Caco-2 (cell line): Measurements from ENCODE around the gene MKRN3. TPM values are rescaled to one million over a fixed set of nuclear protein-coding genes. Genes with fewer than 3 reads are reported as not detected.

Source experiments
- BruUV-seq: library from RNA; stranded (reverse); fragments of 400-500 nt; replicated peaks from 2 replicates; lab custom pipeline; 2021; lab: Mats Ljungman, UMichigan
- CTCF ChIA-PET: fragments of 300-600 bp; sonication (Branson Sonifier 250); formaldehyde crosslinking; loops from one replicate; lab custom pipeline; 2022; ENCODE audit warnings: antibody characterized with exemption; lab: Charles Lee
- POLR2A ChIA-PET: fragments of 300-600 bp; sonication (Branson Sonifier 250); formaldehyde crosslinking; loops from one replicate; lab custom pipeline; 2022; ENCODE audit warnings: antibody characterized with exemption; lab: Charles Lee
- DNase-seq, 2 experiments: peaks; one replicate each; pipeline versions ENCODE4 v3.0.0 to v3.0.0-alpha.2; 2020 to 2022
- H3K27me3 ChIP-seq: replicated peaks from 2 replicates; pipeline ENCODE4 v1.6.0; 2011; ENCODE audit warnings: low read length; ENCODE audit not compliant: control insufficient read depth, insufficient read depth
- H3K36me3 ChIP-seq: 2 replicates; pipeline ENCODE4 v1.5.1; 2011; ENCODE audit warnings: low read length; ENCODE audit not compliant: control insufficient read depth, insufficient read depth
- H3K4me1 ChIP-seq: fragments of 250-450 bp; sonication (Bioruptor Pico); 2 replicates; pipeline ENCODE4 v1.5.1; 2020; ENCODE audit warnings: mild to moderate bottlenecking
- H3K4me3 ChIP-seq: 2 replicates; pipeline ENCODE4 v1.5.1; 2011; ENCODE audit warnings: low read depth, mild to moderate bottlenecking, control low read depth, low read length
- H3K9me3 ChIP-seq: fragments of 250-450 bp; sonication (Bioruptor Pico); 2 replicates; pipeline ENCODE4 v1.5.1; 2020; ENCODE audit warnings: mild to moderate bottlenecking, moderate library complexity
- H3K27ac Mint-ChIP-seq: one replicate; pipeline ENCODE4 v1.8.0; 2022; ENCODE audit warnings: mixed read lengths; ENCODE audit not compliant: unreplicated experiment
- H3K27me3 Mint-ChIP-seq: one replicate; pipeline ENCODE4 v1.8.0; 2022; ENCODE audit warnings: mixed read lengths; ENCODE audit not compliant: insufficient read depth, unreplicated experiment
- H3K36me3 Mint-ChIP-seq: one replicate; pipeline ENCODE4 v1.8.0; 2022; ENCODE audit warnings: mild to moderate bottlenecking, mixed read lengths; ENCODE audit not compliant: insufficient read depth, unreplicated experiment
- H3K4me1 Mint-ChIP-seq: one replicate; pipeline ENCODE4 v1.8.0; 2022; ENCODE audit warnings: low read depth, mixed read lengths; ENCODE audit not compliant: unreplicated experiment
- H3K4me3 Mint-ChIP-seq: one replicate; pipeline ENCODE4 v1.8.0; 2022; ENCODE audit warnings: mild to moderate bottlenecking, moderate library complexity, mixed read lengths; ENCODE audit not compliant: unreplicated experiment
- H3K9me3 Mint-ChIP-seq: one replicate; pipeline ENCODE4 v1.8.0; 2022; ENCODE audit warnings: mixed read lengths; ENCODE audit not compliant: unreplicated experiment
- CTCF ChIP-seq, 2 experiments: fragments of 200-600 bp in 1 of 2; IDR thresholded peaks; 1 replicate in 1 of 2; 2 replicates in 1 of 2; pipeline versions ENCODE4 v1.5.1 to v1.8.0; 2011 to 2022; ENCODE audit warnings: antibody characterized with exemption in 1 of 2, control low read depth in 1 of 2, inconsistent platforms in 1 of 2, low read depth in 1 of 2, low read length in 1 of 2, mild to moderate bottlenecking in 1 of 2, moderate library complexity in 1 of 2; ENCODE audit not compliant: insufficient read depth in 1 of 2, severe bottlenecking in 1 of 2, unreplicated experiment in 1 of 2
- intact Hi-C: fragments of 100-400 bp; cut with micrococcal nuclease; formaldehyde crosslinking; loops from one replicate; pipeline ENCODE4 v1.10.0; 2022; ENCODE audit not compliant: unreplicated experiment
- total RNA-seq: library from RNA; stranded (reverse); gene quantifications from 2 replicates; pipeline ENCODE4 v1.2.3, GENCODE V29; 2022

MKRN3 gene
- total RNA-seq, 1 experiment from 2014 or later, result 15.2 TPM

- intact Hi-C loops, result no loop called here
- Histone ChIP-seq H3K4me1 (peaks cover 25% of the 10 kb centered on the region), H3K9me3 (no peaks in the 10 kb centered on the region), H3K27me3 (no peaks in the 10 kb centered on the region), H3K36me3 (no peaks in the 10 kb centered on the region), H3K4me3 (no peak overlapping the region)
- DNase-seq, result no peak
- no peak overlapping the region for H3K4me3 Mint-ChIP-seq
- CTCF ChIA-PET, result no interaction called here
- no peak for TF ChIP-seq CTCF (IDR thresholded peaks at IDR 0.05; ENCODE audit: insufficient read depth in 1 of 2, low read depth in 1 of 2, low read length in 1 of 2, severe bottlenecking in 1 of 2, unreplicated experiment in 1 of 2)
- H3K4me1 Mint-ChIP-seq, result peaks cover 14% of the 10 kb centered on the region
- POLR2A ChIA-PET, result no interaction called here
- no TSS peak for BruUV-seq
- H3K36me3 Mint-ChIP-seq, result peaks cover 23% of the 10 kb centered on the region
- no peaks in the 10 kb centered on the region for H3K27me3 Mint-ChIP-seq
- H3K9me3 Mint-ChIP-seq, result no peaks in the 10 kb centered on the region
- H3K27ac Mint-ChIP-seq, result no peak overlapping the region
Observed at GRCh38 chr15:23572844-23573243, 7.4 kb downstream of the MKRN3 start.

- intact Hi-C loops, result no loop called here
- ChIA-PET CTCF (interaction anchor here (1.2 kb wide), 1 partner anchor 77 kb away, joined by 13 read pairs; no protein-coding TSS in a partner anchor), POLR2A (interaction anchor here (0.6 kb wide), 1 partner anchor 10 kb away, joined by 3 read pairs; no protein-coding TSS in a partner anchor)
- Histone ChIP-seq H3K9me3 (no peaks in the 10 kb centered on the region), H3K27me3 (no peaks in the 10 kb centered on the region), H3K36me3 (no peaks in the 10 kb centered on the region), H3K4me1 (peaks cover 13% of the 10 kb centered on the region), H3K4me3 (no peak overlapping the region)
- no peak overlapping the region for H3K4me3 Mint-ChIP-seq
- no peak overlapping the region for H3K27ac Mint-ChIP-seq
- no peaks in the 10 kb centered on the region for H3K9me3 Mint-ChIP-seq
- DNase-seq, result no peak
- no peaks in the 10 kb centered on the region for H3K27me3 Mint-ChIP-seq
- no TSS peak for BruUV-seq
- peaks cover 10% of the 10 kb centered on the region for H3K36me3 Mint-ChIP-seq
- H3K4me1 Mint-ChIP-seq, result peaks cover 7% of the 10 kb centered on the region
- peak in 1 of 2 experiments; percentile 28 for TF ChIP-seq CTCF (IDR thresholded peaks at IDR 0.05; ENCODE audit: insufficient read depth in 1 of 2, low read depth in 1 of 2, low read length in 1 of 2, severe bottlenecking in 1 of 2, unreplicated experiment in 1 of 2)
Observed at GRCh38 chr15:23574742-23575141, 9.3 kb downstream of the MKRN3 start.

GRCh38 chr15:23576061-23576460 lies 10.6 kb downstream of the MKRN3 start:
- H3K4me1 ChIP-seq, result peaks cover 9% of the 10 kb centered on the region
- Mint-ChIP-seq H3K4me1 (peaks cover 7% of the 10 kb centered on the region), H3K9me3 (no peaks in the 10 kb centered on the region), H3K27ac (no peak overlapping the region), H3K27me3 (no peaks in the 10 kb centered on the region), H3K4me3 (no peak overlapping the region), H3K36me3 (peaks cover 8% of the 10 kb centered on the region)
- POLR2A ChIA-PET, result no interaction called here
- no peaks in the 10 kb centered on the region for H3K9me3 ChIP-seq
- BruUV-seq, result no TSS peak
- no peak overlapping the region for H3K4me3 ChIP-seq
- TF ChIP-seq CTCF (IDR thresholded peaks at IDR 0.05; ENCODE audit: insufficient read depth in 1 of 2, low read depth in 1 of 2, low read length in 1 of 2, severe bottlenecking in 1 of 2, unreplicated experiment in 1 of 2), result no peak
- CTCF ChIA-PET, result no interaction called here
- H3K27me3 ChIP-seq, result no peaks in the 10 kb centered on the region
- DNase-seq, result no peak
- H3K36me3 ChIP-seq, result no peaks in the 10 kb centered on the region
- intact Hi-C loops, result no loop called here
